Ishikawa (cell line): ENCODE data around the gene HS6ST1.

Source experiments
- CEBPB ChIP-seq: IDR thresholded peaks from 2 replicates; pipeline ENCODE4 v1.6.1; 2012
- CREB1 ChIP-seq: IDR thresholded peaks from 2 replicates; pipeline ENCODE4 v1.6.1; 2012; ENCODE audit warnings: low read depth
- EGR1 ChIP-seq: IDR thresholded peaks from 2 replicates; pipeline ENCODE4 v1.6.1; 2012
- EP300 ChIP-seq: IDR thresholded peaks from 2 replicates; pipeline ENCODE4 v1.6.1; 2012; ENCODE audit warnings: borderline replicate concordance
- FOXM1 ChIP-seq: IDR thresholded peaks from 2 replicates; pipeline ENCODE4 v1.6.1; 2012; ENCODE audit warnings: low read depth, borderline replicate concordance
- NFIC ChIP-seq: IDR thresholded peaks from 2 replicates; pipeline ENCODE4 v1.6.1; 2012
- RAD21 ChIP-seq: IDR thresholded peaks from 2 replicates; pipeline ENCODE4 v1.6.1; 2012; ENCODE audit warnings: low read depth
- TAF1 ChIP-seq: IDR thresholded peaks from 2 replicates; pipeline ENCODE4 v1.6.1; 2012; ENCODE audit warnings: low read depth, mild to moderate bottlenecking
- TCF12 ChIP-seq: IDR thresholded peaks from 2 replicates; pipeline ENCODE4 v1.6.1; 2012; ENCODE audit warnings: low read depth
- TEAD4 ChIP-seq: IDR thresholded peaks from 2 replicates; pipeline ENCODE4 v1.6.1; 2012
- YY1 ChIP-seq: IDR thresholded peaks from 2 replicates; pipeline ENCODE4 v1.6.1; 2012; ENCODE audit warnings: low read depth
- ZBTB7A ChIP-seq: IDR thresholded peaks from 2 replicates; pipeline ENCODE4 v1.6.1; 2012; ENCODE audit warnings: low read depth
- TF ChIP-seq, protein P1 (sequence below): IDR thresholded peaks from 2 replicates; pipeline ENCODE4 v1.6.1; 2012
- TF ChIP-seq, protein P2 (sequence below): IDR thresholded peaks from 2 replicates; pipeline ENCODE4 v1.6.1; 2012; ENCODE audit warnings: low read depth, mild to moderate bottlenecking
- TF ChIP-seq, protein P3 (sequence below): IDR thresholded peaks from 2 replicates; pipeline ENCODE4 v1.6.1; 2012

HS6ST1 gene

DNA sequence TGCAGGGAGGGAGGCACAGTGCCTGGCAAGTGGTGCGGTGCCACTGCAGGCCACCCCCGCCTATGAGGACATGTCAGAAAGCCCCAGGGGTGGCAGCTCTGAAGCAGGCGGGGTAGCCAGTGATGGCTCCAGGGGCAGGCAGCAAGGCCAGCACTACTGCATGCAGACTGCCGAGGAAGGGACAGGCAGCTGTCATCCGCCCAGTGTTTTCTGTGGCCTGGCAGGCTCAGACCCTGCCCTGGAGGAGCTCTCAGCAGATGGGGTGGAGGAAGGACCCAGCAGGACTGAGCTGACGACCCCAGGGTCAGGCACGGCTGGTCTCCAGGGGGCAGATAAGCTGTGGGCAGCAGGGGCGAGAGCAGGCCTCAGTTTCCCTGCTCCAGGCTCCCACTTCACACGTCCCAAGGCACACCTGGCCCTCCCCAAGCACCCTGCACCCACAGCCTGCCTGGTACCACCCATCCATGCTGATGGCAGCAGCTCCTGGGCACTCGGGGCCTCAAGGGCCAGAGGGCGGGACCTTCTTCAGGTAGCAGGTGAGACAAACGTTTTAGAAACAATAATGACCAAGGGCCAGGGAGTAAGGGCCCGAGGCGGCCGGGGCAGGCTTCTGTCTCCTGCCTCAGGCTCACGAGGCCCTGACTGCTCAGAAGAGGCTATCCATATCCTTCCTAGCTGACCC, 48.5 kb downstream of the HS6ST1 start:
- TF ChIP-seq FOXM1 (no peak), CREB1 (no peak), RAD21 (no peak), EP300 (no peak)
- TF ChIP-seq, protein P1, sequence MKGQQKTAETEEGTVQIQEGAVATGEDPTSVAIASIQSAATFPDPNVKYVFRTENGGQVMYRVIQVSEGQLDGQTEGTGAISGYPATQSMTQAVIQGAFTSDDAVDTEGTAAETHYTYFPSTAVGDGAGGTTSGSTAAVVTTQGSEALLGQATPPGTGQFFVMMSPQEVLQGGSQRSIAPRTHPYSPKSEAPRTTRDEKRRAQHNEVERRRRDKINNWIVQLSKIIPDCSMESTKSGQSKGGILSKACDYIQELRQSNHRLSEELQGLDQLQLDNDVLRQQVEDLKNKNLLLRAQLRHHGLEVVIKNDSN, result no peak

DNA sequence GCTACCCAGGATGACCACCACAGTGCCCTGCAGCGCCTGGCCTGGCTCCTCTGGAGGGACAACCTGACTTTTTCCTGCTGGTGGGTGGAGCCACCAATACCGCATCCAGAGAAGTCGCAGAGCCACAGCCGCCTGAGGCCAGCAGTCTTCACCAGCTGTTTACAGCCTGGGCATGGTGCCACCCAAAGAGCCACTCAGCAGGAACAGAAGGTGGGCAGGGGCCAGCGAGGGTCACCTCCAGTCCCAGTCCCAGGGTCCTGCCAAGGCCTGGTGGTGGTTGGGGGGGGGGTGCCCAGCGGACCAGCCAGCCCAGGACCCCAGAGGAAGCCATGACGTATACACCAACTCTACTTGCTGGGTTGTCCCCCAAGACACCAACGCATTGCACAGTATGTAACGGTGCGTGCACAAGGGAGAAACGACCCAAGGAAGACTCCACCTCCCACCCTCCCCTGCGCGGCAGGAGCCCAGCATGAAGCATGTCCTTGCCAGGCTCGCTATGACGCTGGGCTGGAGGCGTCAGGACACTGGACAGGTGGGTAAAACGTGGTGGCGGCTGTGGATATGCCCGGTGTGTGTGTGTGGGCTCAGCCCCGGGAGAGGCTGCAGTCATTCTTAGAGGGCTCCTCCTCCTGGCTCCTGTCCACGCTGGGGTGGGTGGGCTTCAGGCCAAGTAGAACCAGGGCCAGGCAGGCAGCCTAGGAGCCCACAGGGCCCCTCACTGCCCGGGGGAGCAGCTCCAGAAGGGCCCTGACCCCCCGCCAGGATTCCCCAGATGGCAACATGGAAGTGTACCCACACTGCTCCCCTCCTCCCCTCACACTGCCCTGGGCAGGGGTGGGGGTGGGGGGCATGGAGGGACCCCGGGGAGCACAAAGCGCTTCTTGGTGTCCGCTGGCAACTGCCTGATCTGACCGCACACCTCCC, 49.3 kb downstream of the HS6ST1 start:
- TF ChIP-seq CEBPB (no peak), NFIC (peak; percentile 79), TAF1 (no peak), RAD21 (no peak), CREB1 (no peak), TCF12 (peak; percentile 41), ZBTB7A (peak; percentile 28; the same call in 1 of the 2 replicates), TEAD4 (peak; percentile 35), EP300 (peak; percentile 48; the same call in 1 of the 2 replicates), YY1 (no peak), EGR1 (no peak; the same call in 1 of the 2 replicates), FOXM1 (no peak)
- TF ChIP-seq, protein P2, sequence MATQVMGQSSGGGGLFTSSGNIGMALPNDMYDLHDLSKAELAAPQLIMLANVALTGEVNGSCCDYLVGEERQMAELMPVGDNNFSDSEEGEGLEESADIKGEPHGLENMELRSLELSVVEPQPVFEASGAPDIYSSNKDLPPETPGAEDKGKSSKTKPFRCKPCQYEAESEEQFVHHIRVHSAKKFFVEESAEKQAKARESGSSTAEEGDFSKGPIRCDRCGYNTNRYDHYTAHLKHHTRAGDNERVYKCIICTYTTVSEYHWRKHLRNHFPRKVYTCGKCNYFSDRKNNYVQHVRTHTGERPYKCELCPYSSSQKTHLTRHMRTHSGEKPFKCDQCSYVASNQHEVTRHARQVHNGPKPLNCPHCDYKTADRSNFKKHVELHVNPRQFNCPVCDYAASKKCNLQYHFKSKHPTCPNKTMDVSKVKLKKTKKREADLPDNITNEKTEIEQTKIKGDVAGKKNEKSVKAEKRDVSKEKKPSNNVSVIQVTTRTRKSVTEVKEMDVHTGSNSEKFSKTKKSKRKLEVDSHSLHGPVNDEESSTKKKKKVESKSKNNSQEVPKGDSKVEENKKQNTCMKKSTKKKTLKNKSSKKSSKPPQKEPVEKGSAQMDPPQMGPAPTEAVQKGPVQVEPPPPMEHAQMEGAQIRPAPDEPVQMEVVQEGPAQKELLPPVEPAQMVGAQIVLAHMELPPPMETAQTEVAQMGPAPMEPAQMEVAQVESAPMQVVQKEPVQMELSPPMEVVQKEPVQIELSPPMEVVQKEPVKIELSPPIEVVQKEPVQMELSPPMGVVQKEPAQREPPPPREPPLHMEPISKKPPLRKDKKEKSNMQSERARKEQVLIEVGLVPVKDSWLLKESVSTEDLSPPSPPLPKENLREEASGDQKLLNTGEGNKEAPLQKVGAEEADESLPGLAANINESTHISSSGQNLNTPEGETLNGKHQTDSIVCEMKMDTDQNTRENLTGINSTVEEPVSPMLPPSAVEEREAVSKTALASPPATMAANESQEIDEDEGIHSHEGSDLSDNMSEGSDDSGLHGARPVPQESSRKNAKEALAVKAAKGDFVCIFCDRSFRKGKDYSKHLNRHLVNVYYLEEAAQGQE, result no peak
- TF ChIP-seq, protein P3, sequence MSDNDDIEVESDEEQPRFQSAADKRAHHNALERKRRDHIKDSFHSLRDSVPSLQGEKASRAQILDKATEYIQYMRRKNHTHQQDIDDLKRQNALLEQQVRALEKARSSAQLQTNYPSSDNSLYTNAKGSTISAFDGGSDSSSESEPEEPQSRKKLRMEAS, result peak; percentile 81

DNA sequence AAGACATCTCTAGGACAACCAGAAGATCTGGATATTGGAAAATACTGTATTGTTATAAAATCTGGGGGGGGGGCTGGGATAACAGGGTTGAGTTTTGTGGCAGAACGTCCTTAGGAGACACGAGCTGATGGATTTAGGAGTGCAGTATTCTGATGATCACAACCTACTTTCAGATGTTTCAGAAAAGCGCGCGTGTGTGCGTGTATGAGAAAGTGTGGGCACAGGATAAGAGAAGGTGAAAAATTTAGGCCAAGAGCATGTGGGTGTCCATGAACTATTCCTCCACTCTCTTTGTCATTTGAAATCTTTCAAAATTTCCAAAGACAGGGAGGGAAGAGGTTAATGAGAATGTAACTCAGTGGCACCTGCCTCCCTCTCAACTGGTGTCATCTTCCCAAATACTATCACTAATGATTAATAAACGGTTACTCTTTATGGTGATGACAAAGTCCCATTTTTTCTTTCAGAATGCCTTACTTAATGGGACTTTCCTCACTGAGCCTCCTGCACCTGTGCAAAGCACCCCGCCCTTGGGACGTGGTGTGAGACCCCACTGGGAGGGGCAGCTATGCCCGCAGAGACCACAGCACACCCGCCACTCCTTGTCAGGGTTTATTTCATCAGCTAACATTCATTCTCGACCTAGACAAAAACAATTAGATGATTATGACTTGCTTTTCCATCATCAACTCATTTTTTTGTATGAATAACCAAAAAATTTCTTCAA, 53.6 kb downstream of the HS6ST1 start:
- no peak for TF ChIP-seq RAD21
- TF ChIP-seq CREB1, result no peak
- no peak for TF ChIP-seq CEBPB
- TF ChIP-seq TAF1, result no peak

DNA sequence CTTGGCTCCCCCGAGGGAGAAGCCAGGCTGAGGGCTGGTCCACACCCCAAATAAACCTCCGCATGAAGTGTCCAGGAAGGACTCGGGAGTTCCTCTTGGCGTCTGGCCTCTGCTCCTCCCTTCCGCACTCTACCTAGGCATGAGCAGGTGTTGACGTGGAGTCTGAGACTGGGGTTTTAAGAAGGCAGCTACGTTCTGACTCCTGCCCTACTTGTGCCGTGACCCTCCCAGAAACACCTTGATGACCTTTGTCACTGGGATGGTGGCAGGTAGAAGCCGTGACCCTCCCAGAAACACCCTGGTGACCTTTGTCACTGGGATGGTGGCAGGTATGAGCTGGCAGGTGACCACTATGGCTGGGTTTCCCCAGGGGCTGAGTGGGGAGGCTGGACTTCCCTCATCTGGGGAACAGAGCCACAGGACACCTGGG, 54.8 kb downstream of the HS6ST1 start:
- TF ChIP-seq, protein P3, result no peak
- TF ChIP-seq CEBPB, result no peak
- no peak for TF ChIP-seq EP300
- TF ChIP-seq RAD21, result no peak
- TF ChIP-seq NFIC, result no peak
- TF ChIP-seq, protein P1, result no peak

DNA sequence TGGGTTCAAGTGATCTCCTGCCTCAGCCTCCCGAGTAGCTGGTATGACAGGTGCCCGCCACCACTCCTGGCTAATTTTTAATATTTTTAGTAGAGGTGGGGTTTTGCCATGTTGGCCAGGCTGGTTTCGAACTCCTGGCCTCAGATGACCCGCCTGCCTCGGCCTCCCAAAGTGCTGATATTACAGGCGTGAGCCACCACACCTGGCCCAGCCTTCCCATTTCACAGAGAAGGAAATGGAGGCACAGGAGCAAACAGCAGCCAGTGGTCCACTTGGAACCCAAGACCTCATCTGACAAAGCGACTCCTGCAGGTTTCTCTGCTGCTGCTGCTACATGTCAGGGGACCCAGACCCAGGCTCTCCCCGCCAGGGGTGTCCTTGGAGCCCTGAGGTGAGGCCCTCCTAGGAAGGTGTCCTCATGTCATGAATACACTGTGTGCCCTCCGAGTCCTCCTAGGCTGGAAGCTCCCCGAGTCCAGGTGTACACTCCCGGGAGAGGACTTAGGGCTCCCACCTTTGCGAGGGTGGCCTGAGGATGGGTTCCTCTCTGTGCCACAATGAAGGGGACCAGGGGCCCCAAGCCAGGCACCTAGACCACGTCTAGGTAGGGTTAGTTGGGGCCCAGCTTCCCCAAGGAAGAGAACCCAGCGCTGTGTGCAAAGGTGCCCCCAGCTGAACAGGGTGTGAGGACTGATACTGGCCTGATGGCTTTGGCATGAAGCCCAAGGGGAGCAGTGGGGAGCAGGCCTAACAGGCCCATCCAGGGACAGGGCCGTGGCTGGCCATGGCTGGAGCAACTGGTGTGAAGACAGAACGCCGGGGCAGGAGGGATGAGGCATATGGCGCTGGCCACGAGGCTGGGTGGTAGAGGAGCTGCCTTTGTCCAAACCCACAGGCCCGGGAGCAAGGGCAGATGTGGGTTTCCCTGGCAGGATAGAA, 56.1 kb downstream of the HS6ST1 start:
- TF ChIP-seq, protein P1, result no peak
- TF ChIP-seq ZBTB7A (no peak), EGR1 (no peak), TAF1 (no peak), NFIC (0 out of 2 replicates have a peak, but pooled peaks have one; percentile 25), CEBPB (no peak)
- TF ChIP-seq, protein P2, result no peak
